ENCODE results near the gene MYCBPAP.

DNA sequence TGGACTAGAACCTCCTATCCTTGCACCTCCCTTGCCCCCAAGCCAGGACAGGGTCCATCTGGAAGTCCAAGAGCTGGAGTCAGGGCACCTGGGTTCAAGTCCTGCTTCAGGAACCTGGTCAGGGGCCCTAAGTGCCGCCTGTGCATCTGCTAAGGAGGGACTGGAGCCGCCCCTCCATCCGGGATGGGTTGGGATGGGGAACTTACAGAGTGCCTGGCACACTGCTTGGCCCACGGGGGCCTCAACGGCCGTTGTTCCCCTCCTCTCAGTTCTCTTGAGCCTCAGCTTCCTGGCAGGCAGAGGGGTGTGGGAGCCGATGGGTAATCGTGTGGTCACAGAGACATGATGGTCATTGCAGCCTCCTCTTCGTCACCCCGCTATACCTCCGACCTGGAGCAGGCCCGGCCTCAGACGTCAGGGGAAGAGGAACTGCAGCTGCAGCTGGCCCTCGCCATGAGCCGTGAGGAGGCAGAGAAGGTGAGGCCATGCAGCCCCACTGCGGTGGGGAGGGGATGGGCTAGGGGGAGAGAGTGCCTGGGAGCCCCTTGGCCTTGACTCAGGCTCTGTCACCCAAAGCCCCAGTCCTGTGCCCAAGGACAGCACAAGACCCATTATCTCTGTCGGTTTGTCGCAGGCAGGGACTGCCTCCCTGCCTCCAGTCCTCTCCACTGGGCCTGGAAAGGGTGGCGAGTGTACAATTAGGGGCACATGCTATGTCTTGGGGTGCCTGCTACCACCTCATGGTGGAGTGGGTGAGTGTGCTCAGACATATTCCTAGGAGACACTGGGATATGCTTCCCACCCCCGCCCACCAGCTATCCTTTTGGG is 29.7 kb downstream of the MYCBPAP start:
- TF ChIP-seq, protein P1, sequence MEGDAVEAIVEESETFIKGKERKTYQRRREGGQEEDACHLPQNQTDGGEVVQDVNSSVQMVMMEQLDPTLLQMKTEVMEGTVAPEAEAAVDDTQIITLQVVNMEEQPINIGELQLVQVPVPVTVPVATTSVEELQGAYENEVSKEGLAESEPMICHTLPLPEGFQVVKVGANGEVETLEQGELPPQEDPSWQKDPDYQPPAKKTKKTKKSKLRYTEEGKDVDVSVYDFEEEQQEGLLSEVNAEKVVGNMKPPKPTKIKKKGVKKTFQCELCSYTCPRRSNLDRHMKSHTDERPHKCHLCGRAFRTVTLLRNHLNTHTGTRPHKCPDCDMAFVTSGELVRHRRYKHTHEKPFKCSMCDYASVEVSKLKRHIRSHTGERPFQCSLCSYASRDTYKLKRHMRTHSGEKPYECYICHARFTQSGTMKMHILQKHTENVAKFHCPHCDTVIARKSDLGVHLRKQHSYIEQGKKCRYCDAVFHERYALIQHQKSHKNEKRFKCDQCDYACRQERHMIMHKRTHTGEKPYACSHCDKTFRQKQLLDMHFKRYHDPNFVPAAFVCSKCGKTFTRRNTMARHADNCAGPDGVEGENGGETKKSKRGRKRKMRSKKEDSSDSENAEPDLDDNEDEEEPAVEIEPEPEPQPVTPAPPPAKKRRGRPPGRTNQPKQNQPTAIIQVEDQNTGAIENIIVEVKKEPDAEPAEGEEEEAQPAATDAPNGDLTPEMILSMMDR (IDR thresholded peaks at IDR 0.05; ENCODE audit: low read depth, low read length) = no peak
- no peak for TF ChIP-seq EZH2phosphoT487 (IDR thresholded peaks at IDR 0.05; ENCODE audit: low read depth)
